ENCODE measurements around the gene MMP11. TPM values are rescaled to one million over a fixed set of nuclear protein-coding genes. Genes with fewer than 3 reads are reported as not detected.
A peak's percentile ranks its signal among the peaks of the same experiment; 100 is the strongest.

The MMP11 gene
- total and polyA plus RNA-seq, 2 of the 13 experiments (the other 11 are each of a cell fraction or from before 2014, with no cell fraction given): 8.9 to 28.6 TPM

- Histone ChIP-seq H3K36me3 (replicated peaks in 1 of 2; ENCODE audit: control insufficient read depth in 1 of 2, insufficient read depth in 2 of 2, low read length in 2 of 2) (no peaks in the 10 kb centered on the region), H4K20me1 (ENCODE audit: insufficient read depth, low read length) (no peaks in the 10 kb centered on the region), H3K27me3 (ENCODE audit: control insufficient read depth in 1 of 2, insufficient read depth in 2 of 2, low read length in 2 of 2) (no peaks in the 10 kb centered on the region), H2AFZ (ENCODE audit: low read length) (peak overlapping the region; percentile 69), H3K9me3 (ENCODE audit: low read length) (no peaks in the 10 kb centered on the region), H3K27ac (ENCODE audit: extremely low read length, insufficient read depth, low read length) (peak overlapping the region; percentile 60), H3K9ac (ENCODE audit: insufficient read depth, low read depth, low read length) (peak overlapping the region; percentile 92), H3K79me2 (ENCODE audit: insufficient read depth, low read length) (peaks cover 7% of the 10 kb centered on the region), H3K4me3 (replicated peaks in 1 of 3; ENCODE audit: insufficient read depth in 1 of 3, low read depth in 2 of 3, low read length in 3 of 3) (peak overlapping the region; percentile 88 to 92 (median 89)), H3K4me2 (ENCODE audit: low read depth, low read length) (peak overlapping the region; percentile 87), H3K4me1 (ENCODE audit: insufficient read depth, low read length) (peaks cover 23% of the 10 kb centered on the region)
- no peak for DNase-seq (ENCODE audit: low spot score)
- WGBS (ENCODE audit: low lambda C conversion rate): 59% methylated on average over 15 of the region's 22 CpGs
- in situ Hi-C loops (cut with HindIII; ENCODE audit: extremely low pct_ligation_motif_present, low pct_unique_long_range_greater_than_20kb): no loop called here
- ChIA-PET CTCF (ENCODE audit: low intra/inter-chr PET ratio, low total read pairs) (no interaction called here), POLR2A (interaction anchor here (0.9 to 4.9 kb wide), 5 partner anchors 8 to 38 kb away, joined by 4 to 52 read pairs (median 6); partner anchors contain the start of genes C22orf15 and CHCHD10)
- intact Hi-C loops (cut with micrococcal nuclease; ENCODE audit: unreplicated experiment): no loop called here
- FAIRE-seq: no peak
- TSS peak; percentile 86 for BruUV-seq (replicated peaks)
- ATAC-seq: no peak; the same call in 2 of the 3 replicates
- TF ChIP-seq ZBTB7B (CRISPR knock-in tag; IDR thresholded peaks at IDR 0.05) (0 out of 2 replicates have a peak, but pooled peaks have one; percentile 13), ZGPAT (CRISPR knock-in tag; IDR thresholded peaks at IDR 0.05) (0 out of 2 replicates have a peak, but pooled peaks have one; percentile 9), ZNF501 (CRISPR knock-in tag; IDR thresholded peaks at IDR 0.05) (0 out of 2 replicates have a peak, but pooled peaks have one; percentile 0), ZBTB42 (CRISPR knock-in tag; IDR thresholded peaks at IDR 0.05) (peak; percentile 63; the same call in 1 of the 2 replicates), PRPF4 (IDR thresholded peaks at IDR 0.05; ENCODE audit: low read depth, low read length, poor library complexity, severe bottlenecking) (peak; percentile 64), ZNF343 (CRISPR knock-in tag; IDR thresholded peaks at IDR 0.05) (0 out of 2 replicates have a peak, but pooled peaks have one; percentile 11), ZFP91 (CRISPR knock-in tag; IDR thresholded peaks at IDR 0.05; ENCODE audit: borderline replicate concordance) (0 out of 2 replicates have a peak, but pooled peaks have one; percentile 40), ZNF430 (CRISPR knock-in tag; IDR thresholded peaks at IDR 0.05) (no peak), NR0B2 (CRISPR knock-in tag; IDR thresholded peaks at IDR 0.05) (0 out of 2 replicates have a peak, but pooled peaks have one; percentile 10), HOXD1 (CRISPR knock-in tag; IDR thresholded peaks at IDR 0.05) (no peak), GATA4 (IDR thresholded peaks at IDR 0.05; ENCODE audit: borderline replicate concordance, low read depth) (no peak), MAX (IDR thresholded peaks at IDR 0.05) (0 out of 2 replicates have a peak, but pooled peaks have one; percentile 9), ZNF687 (CRISPR knock-in tag; IDR thresholded peaks at IDR 0.05) (peak; percentile 53), ZNF546 (CRISPR knock-in tag; conservative IDR thresholded peaks at IDR 0.05) (0 out of 2 replicates have a peak, but pooled peaks have one; percentile 11), ATM (IDR thresholded peaks at IDR 0.05; ENCODE audit: borderline replicate concordance) (no peak)
Observed at GRCh38 chr22:23751441-23751996, 21.1 kb upstream of the MMP11 start.
